GM23338 (cell line): ENCODE data around the gene DOCK11. TPM values are rescaled to one million over a fixed set of nuclear protein-coding genes. Genes with fewer than 3 reads are reported as not detected.

Source experiments
- ATAC-seq: fragments of 200-7000 bp; cut with Tn5 transposase; 3 replicates; pipeline ENCODE4 v1.9.1; 2020
- DNase-seq: peaks from one replicate; pipeline ENCODE4 v3.0.0-alpha.2; 2015; ENCODE audit warnings: low spot score
- H2AFZ ChIP-seq: fragments of 200-600 bp; sonication (generic); 2 replicates; pipeline ENCODE4 v1.8.0; 2016; ENCODE audit warnings: antibody characterized with exemption, mild to moderate bottlenecking, moderate library complexity
- H3F3A ChIP-seq: fragments of 200-600 bp; sonication (generic); replicated peaks from 2 replicates; pipeline ENCODE4 v1.8.0; 2017; ENCODE audit warnings: antibody characterized with exemption, mixed run types, low read depth
- H3K27ac ChIP-seq: fragments of 200-600 bp; sonication (generic); 2 replicates; pipeline ENCODE4 v1.6.1; 2016; ENCODE audit warnings: low read depth
- H3K27me3 ChIP-seq: fragments of 200-600 bp; sonication (generic); 2 replicates; pipeline ENCODE4 v1.8.0; 2016; ENCODE audit warnings: mild to moderate bottlenecking, mixed run types, moderate library complexity; ENCODE audit not compliant: insufficient read depth
- H3K36me3 ChIP-seq: fragments of 200-600 bp; sonication (generic); 2 replicates; pipeline ENCODE4 v1.8.0; 2016; ENCODE audit warnings: mild to moderate bottlenecking; ENCODE audit not compliant: insufficient read depth
- H3K4me1 ChIP-seq: fragments of 200-600 bp; sonication (generic); 2 replicates; pipeline ENCODE4 v1.8.0; 2016; ENCODE audit warnings: mild to moderate bottlenecking, moderate library complexity; ENCODE audit not compliant: insufficient read depth
- H3K4me2 ChIP-seq: fragments of 200-600 bp; sonication (generic); 2 replicates; pipeline ENCODE4 v1.7.1; 2017; ENCODE audit warnings: mixed run types
- H3K4me3 ChIP-seq: fragments of 200-600 bp; sonication (generic); 2 replicates; pipeline ENCODE4 v1.6.1; 2016; ENCODE audit warnings: mixed run types
- H3K79me2 ChIP-seq: fragments of 200-600 bp; sonication (generic); replicated peaks from 2 replicates; pipeline ENCODE4 v1.8.0; 2017; ENCODE audit warnings: mild to moderate bottlenecking; ENCODE audit not compliant: insufficient read depth
- H3K9me2 ChIP-seq: fragments of 200-600 bp; sonication (generic); 2 replicates; pipeline ENCODE4 v1.8.0; 2017; ENCODE audit not compliant: insufficient read depth
- H4K20me1 ChIP-seq: fragments of 200-600 bp; sonication (generic); replicated peaks from 2 replicates; pipeline ENCODE4 v1.8.0; 2017; ENCODE audit warnings: mild to moderate bottlenecking; ENCODE audit not compliant: insufficient read depth
- H3K27ac Mint-ChIP-seq: 2 replicates; pipeline ENCODE4 v1.8.0; 2020; ENCODE audit warnings: inconsistent platforms, mild to moderate bottlenecking, moderate library complexity, mixed read lengths
- H3K27me3 Mint-ChIP-seq: 3 replicates; pipeline ENCODE4 v1.8.0; 2022; ENCODE audit warnings: low read depth, mild to moderate bottlenecking, moderate library complexity, mixed read lengths, inconsistent platforms; ENCODE audit not compliant: insufficient read depth, poor library complexity
- H3K36me3 Mint-ChIP-seq: 3 replicates; pipeline ENCODE4 v1.8.0; 2021; ENCODE audit warnings: low read depth, mild to moderate bottlenecking, inconsistent platforms, moderate library complexity, mixed read lengths
- H3K4me1 Mint-ChIP-seq: 3 replicates; pipeline ENCODE4 v1.8.0; 2020; ENCODE audit warnings: mild to moderate bottlenecking, inconsistent platforms, mixed read lengths
- H3K4me3 Mint-ChIP-seq: 3 replicates; pipeline ENCODE4 v1.8.0; 2021; ENCODE audit warnings: moderate library complexity, mild to moderate bottlenecking, inconsistent platforms, mixed read lengths
- H3K9me3 Mint-ChIP-seq: 3 replicates; pipeline ENCODE4 v1.8.0; 2020; ENCODE audit warnings: moderate library complexity, mild to moderate bottlenecking, inconsistent platforms, mixed read lengths
- CREB1 ChIP-seq: fragments of 250-450 bp; sonication (Bioruptor Pico); IDR thresholded peaks from 2 replicates; pipeline ENCODE4 v1.5.0; 2020; ENCODE audit warnings: low read depth, mild to moderate bottlenecking, moderate library complexity
- ETS1 ChIP-seq: IDR thresholded peaks from 2 replicates; pipeline ENCODE4 v1.6.1; 2016; ENCODE audit warnings: antibody characterized with exemption
- EZH2 ChIP-seq: fragments of 200-600 bp; sonication (generic); IDR thresholded peaks from one replicate; pipeline ENCODE4 v1.8.0; 2017; ENCODE audit warnings: antibody characterized with exemption, mild to moderate bottlenecking, low read depth; ENCODE audit not compliant: unreplicated experiment
- EZH2phosphoT487 ChIP-seq: fragments of 200-600 bp; sonication (generic); IDR thresholded peaks from one replicate; pipeline ENCODE4 v1.8.1; 2018; ENCODE audit warnings: antibody characterized with exemption; ENCODE audit not compliant: unreplicated experiment
- JUNB ChIP-seq: IDR thresholded peaks from one replicate; pipeline ENCODE4 v1.6.1; 2016; ENCODE audit warnings: antibody characterized with exemption; ENCODE audit not compliant: unreplicated experiment
- NANOG ChIP-seq: IDR thresholded peaks from 2 replicates; pipeline ENCODE4 v1.6.1; 2016; ENCODE audit warnings: antibody characterized with exemption, borderline replicate concordance
- STAT1 ChIP-seq: IDR thresholded peaks from one replicate; pipeline ENCODE4 v1.6.1; 2016; ENCODE audit warnings: antibody characterized with exemption; ENCODE audit not compliant: unreplicated experiment
- ZNF114 ChIP-seq: fragments of 250-450 bp; sonication (Bioruptor Pico); IDR thresholded peaks from 2 replicates; pipeline ENCODE4 v1.5.0; 2020; ENCODE audit warnings: mild to moderate bottlenecking, moderate library complexity
- ZNF331 ChIP-seq: fragments of 250-450 bp; sonication (Bioruptor Pico); IDR thresholded peaks from 2 replicates; pipeline ENCODE4 v1.5.0; 2020; ENCODE audit warnings: low read depth, mild to moderate bottlenecking, moderate library complexity
- polyA plus RNA-seq: library from polyadenylated mRNA; unstranded; fragments of >200 nt; fragmentation: Nextera tagmentation; extraction: Ambion mirVana; gene quantifications from 2 replicates; pipeline ENCODE4 v1.2.1, GENCODE V29; 2016
- total RNA-seq: library from RNA; depleted of rRNA; stranded (reverse); fragments of >200 nt; shearing (Covaris generic); gene quantifications from 2 replicates; pipeline ENCODE4 v1.2.3, GENCODE V29; 2014
- TF ChIP-seq, protein P1 (sequence below), 2 experiments: fragments of 200-600 bp in 1 of 2; sonication (generic) in 1 of 2; conservative IDR thresholded peaks; 2 replicates each; pipeline versions ENCODE4 v1.5.1 to v1.6.1; 2016 to 2017; ENCODE audit warnings: antibody characterized with exemption in 2 of 2, low read depth in 2 of 2, mild to moderate bottlenecking in 2 of 2, moderate library complexity in 1 of 2
- TF ChIP-seq, protein P2 (sequence below): IDR thresholded peaks from one replicate; pipeline ENCODE4 v1.6.1; 2018; ENCODE audit warnings: antibody characterized with exemption; ENCODE audit not compliant: unreplicated experiment

The DOCK11 gene
- total and polyA plus RNA-seq, 2 experiments from 2014 or later = 6.0 to 12.3 TPM

DNA sequence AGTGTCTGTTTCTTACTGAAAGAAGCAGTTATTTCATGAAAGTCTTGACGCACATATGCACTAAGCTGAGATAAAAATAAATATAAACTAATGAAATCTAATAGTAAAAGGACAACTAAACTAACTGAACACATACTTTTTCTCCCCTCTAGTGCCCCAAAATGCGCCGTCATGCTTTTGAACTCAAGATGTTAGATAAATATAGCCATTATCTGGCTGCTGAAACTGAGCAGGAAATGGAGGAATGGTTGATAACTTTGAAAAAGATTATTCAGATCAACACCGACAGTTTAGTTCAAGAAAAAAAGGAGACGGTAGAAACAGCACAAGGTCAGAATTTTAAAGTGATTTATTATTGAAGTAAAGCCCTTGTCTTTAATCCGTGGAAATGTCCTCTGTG, 70.2 kb downstream of the DOCK11 start:
- TF ChIP-seq ZNF331 (no peak), EZH2 (no peak), EZH2phosphoT487 (no peak)
- TF ChIP-seq, protein P1, sequence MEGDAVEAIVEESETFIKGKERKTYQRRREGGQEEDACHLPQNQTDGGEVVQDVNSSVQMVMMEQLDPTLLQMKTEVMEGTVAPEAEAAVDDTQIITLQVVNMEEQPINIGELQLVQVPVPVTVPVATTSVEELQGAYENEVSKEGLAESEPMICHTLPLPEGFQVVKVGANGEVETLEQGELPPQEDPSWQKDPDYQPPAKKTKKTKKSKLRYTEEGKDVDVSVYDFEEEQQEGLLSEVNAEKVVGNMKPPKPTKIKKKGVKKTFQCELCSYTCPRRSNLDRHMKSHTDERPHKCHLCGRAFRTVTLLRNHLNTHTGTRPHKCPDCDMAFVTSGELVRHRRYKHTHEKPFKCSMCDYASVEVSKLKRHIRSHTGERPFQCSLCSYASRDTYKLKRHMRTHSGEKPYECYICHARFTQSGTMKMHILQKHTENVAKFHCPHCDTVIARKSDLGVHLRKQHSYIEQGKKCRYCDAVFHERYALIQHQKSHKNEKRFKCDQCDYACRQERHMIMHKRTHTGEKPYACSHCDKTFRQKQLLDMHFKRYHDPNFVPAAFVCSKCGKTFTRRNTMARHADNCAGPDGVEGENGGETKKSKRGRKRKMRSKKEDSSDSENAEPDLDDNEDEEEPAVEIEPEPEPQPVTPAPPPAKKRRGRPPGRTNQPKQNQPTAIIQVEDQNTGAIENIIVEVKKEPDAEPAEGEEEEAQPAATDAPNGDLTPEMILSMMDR (conservative IDR thresholded peaks at IDR 0.05; ENCODE audit: low read depth in 2 of 2) = no peak
- H3K4me2 ChIP-seq = no peak overlapping the region
- no peak overlapping the region for H2AFZ ChIP-seq
- no peaks in the 10 kb centered on the region for H4K20me1 ChIP-seq
- peaks cover 3% of the 10 kb centered on the region; the same call in 1 of the 3 replicates for H3K36me3 Mint-ChIP-seq
- H3K27ac ChIP-seq = no peak overlapping the region
- DNase-seq = no peak
- no peaks in the 10 kb centered on the region for H3K27me3 ChIP-seq
- H3K4me3 ChIP-seq = no peak overlapping the region
- peaks cover under 1% of the 10 kb centered on the region; the same call in 1 of the 3 replicates for H3K4me1 Mint-ChIP-seq
- no peaks in the 10 kb centered on the region for H3F3A ChIP-seq
- H3K4me1 ChIP-seq = no peaks in the 10 kb centered on the region
- no peak for ATAC-seq
- no peaks in the 10 kb centered on the region for H3K9me2 ChIP-seq
- H3K27ac Mint-ChIP-seq = no peak overlapping the region
- H3K9me3 Mint-ChIP-seq = no peaks in the 10 kb centered on the region
- H3K36me3 ChIP-seq = no peaks in the 10 kb centered on the region
- H3K79me2 ChIP-seq = no peaks in the 10 kb centered on the region
- H3K4me3 Mint-ChIP-seq = no peak overlapping the region
- no peaks in the 10 kb centered on the region for H3K27me3 Mint-ChIP-seq

- Histone ChIP-seq H3K79me2 (no peaks in the 10 kb centered on the region), H3K9me2 (no peaks in the 10 kb centered on the region), H3K4me3 (no peak overlapping the region), H3K4me2 (no peak overlapping the region), H3F3A (no peaks in the 10 kb centered on the region), H3K36me3 (no peaks in the 10 kb centered on the region), H4K20me1 (no peaks in the 10 kb centered on the region), H3K27ac (no peak overlapping the region), H3K27me3 (no peaks in the 10 kb centered on the region), H2AFZ (no peak overlapping the region), H3K4me1 (no peaks in the 10 kb centered on the region)
- Mint-ChIP-seq H3K9me3 (no peaks in the 10 kb centered on the region), H3K4me3 (no peak overlapping the region), H3K27me3 (no peaks in the 10 kb centered on the region), H3K36me3 (peaks cover 3% of the 10 kb centered on the region; the same call in 2 of the 3 replicates), H3K27ac (no peak overlapping the region), H3K4me1 (no peaks in the 10 kb centered on the region)
- ATAC-seq = no peak
- DNase-seq = no peak
- TF ChIP-seq JUNB (no peak), ZNF114 (CRISPR knock-in tag) (no peak), ZNF331 (no peak), EZH2 (no peak), NANOG (no peak), STAT1 (no peak), EZH2phosphoT487 (no peak), ETS1 (no peak), CREB1 (CRISPR knock-in tag) (no peak)
- TF ChIP-seq, protein P1 (conservative IDR thresholded peaks at IDR 0.05; ENCODE audit: low read depth in 2 of 2) = no peak
- TF ChIP-seq, protein P2, sequence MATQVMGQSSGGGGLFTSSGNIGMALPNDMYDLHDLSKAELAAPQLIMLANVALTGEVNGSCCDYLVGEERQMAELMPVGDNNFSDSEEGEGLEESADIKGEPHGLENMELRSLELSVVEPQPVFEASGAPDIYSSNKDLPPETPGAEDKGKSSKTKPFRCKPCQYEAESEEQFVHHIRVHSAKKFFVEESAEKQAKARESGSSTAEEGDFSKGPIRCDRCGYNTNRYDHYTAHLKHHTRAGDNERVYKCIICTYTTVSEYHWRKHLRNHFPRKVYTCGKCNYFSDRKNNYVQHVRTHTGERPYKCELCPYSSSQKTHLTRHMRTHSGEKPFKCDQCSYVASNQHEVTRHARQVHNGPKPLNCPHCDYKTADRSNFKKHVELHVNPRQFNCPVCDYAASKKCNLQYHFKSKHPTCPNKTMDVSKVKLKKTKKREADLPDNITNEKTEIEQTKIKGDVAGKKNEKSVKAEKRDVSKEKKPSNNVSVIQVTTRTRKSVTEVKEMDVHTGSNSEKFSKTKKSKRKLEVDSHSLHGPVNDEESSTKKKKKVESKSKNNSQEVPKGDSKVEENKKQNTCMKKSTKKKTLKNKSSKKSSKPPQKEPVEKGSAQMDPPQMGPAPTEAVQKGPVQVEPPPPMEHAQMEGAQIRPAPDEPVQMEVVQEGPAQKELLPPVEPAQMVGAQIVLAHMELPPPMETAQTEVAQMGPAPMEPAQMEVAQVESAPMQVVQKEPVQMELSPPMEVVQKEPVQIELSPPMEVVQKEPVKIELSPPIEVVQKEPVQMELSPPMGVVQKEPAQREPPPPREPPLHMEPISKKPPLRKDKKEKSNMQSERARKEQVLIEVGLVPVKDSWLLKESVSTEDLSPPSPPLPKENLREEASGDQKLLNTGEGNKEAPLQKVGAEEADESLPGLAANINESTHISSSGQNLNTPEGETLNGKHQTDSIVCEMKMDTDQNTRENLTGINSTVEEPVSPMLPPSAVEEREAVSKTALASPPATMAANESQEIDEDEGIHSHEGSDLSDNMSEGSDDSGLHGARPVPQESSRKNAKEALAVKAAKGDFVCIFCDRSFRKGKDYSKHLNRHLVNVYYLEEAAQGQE = no peak
These were observed 70.7 kb downstream of the DOCK11 start for GRCh38 chrX:118566359-118566758.
